OCI-LY1 (cell line): ENCODE results near the gene LSM2.
"Not testable (repeated sequence)": the region's sequence is repeated elsewhere in the genome, so short reads cannot be mapped to it uniquely, and the experiment has no call there.

ENCODE experiments used
- H2AFZ ChIP-seq: fragments of 200-600 bp; sonication (generic), shearing (Covaris generic); 2 replicates; pipeline ENCODE4 v1.6.0; 2014; ENCODE audit warnings: antibody characterized with exemption, mild to moderate bottlenecking, low read length
- H3F3A ChIP-seq: fragments of 200-600 bp; sonication (generic), shearing (Covaris generic); 2 replicates; pipeline ENCODE4 v1.6.0; 2014; ENCODE audit warnings: mild to moderate bottlenecking, antibody characterized with exemption, low read length, moderate library complexity; ENCODE audit not compliant: insufficient read depth
- H3K27ac ChIP-seq: fragments of 200-600 bp; sonication (generic); 2 replicates; pipeline ENCODE4 v1.5.1; 2014; ENCODE audit warnings: low read length, mixed run types, mild to moderate bottlenecking, low read depth; ENCODE audit not compliant: poor library complexity, severe bottlenecking
- H3K27me3 ChIP-seq: fragments of 200-600 bp; sonication (generic); 2 replicates; pipeline ENCODE4 v1.6.0; 2014; ENCODE audit warnings: antibody characterized with exemption, mild to moderate bottlenecking, low read length, moderate library complexity; ENCODE audit not compliant: insufficient read depth
- H3K36me3 ChIP-seq: fragments of 200-600 bp; sonication (generic); 2 replicates; pipeline ENCODE4 v1.6.1; 2014; ENCODE audit warnings: mild to moderate bottlenecking, antibody characterized with exemption, low read length, moderate library complexity, mixed read lengths; ENCODE audit not compliant: insufficient read depth
- H3K4me1 ChIP-seq: fragments of 200-600 bp; sonication (generic); 2 replicates; pipeline ENCODE4 v1.5.1; 2014; ENCODE audit warnings: mild to moderate bottlenecking, low read length, moderate library complexity; ENCODE audit not compliant: insufficient read depth, severe bottlenecking
- H3K4me2 ChIP-seq: fragments of 200-600 bp; sonication (generic), shearing (Covaris generic); 2 replicates; pipeline ENCODE4 v1.6.1; 2014; ENCODE audit warnings: low read length
- H3K4me3 ChIP-seq: fragments of 200-600 bp; sonication (generic); 2 replicates; pipeline ENCODE4 v1.5.1; 2014; ENCODE audit warnings: low read length, low read depth, mild to moderate bottlenecking, mixed read lengths; ENCODE audit not compliant: poor library complexity, severe bottlenecking
- H3K79me2 ChIP-seq: fragments of 200-600 bp; shearing (Covaris generic); 2 replicates; pipeline ENCODE4 v1.6.1; 2016; ENCODE audit warnings: mixed run types, low read length, mixed read lengths; ENCODE audit not compliant: insufficient read depth
- H3K9ac ChIP-seq: fragments of 200-600 bp; sonication (generic), shearing (Covaris generic); 2 replicates; pipeline ENCODE4 v1.6.1; 2014; ENCODE audit warnings: mild to moderate bottlenecking, low read length, mixed read lengths
- H3K9me2 ChIP-seq: fragments of 200-600 bp; sonication (generic), shearing (Covaris generic); 2 replicates; pipeline ENCODE4 v1.6.1; 2014; ENCODE audit warnings: low read depth, mild to moderate bottlenecking, low read length, mixed read lengths
- H3K9me3 ChIP-seq: fragments of 200-600 bp; shearing (Covaris generic); 2 replicates; pipeline ENCODE4 v1.6.1; 2014; ENCODE audit warnings: low read length, mixed read lengths
- H4K20me1 ChIP-seq: fragments of 200-600 bp; sonication (generic), shearing (Covaris generic); 2 replicates; pipeline ENCODE4 v1.6.0; 2016; ENCODE audit warnings: mild to moderate bottlenecking, low read length; ENCODE audit not compliant: insufficient read depth
- EZH2 ChIP-seq: fragments of 200-600 bp; sonication (generic), shearing (Covaris generic); IDR thresholded peaks from 2 replicates; pipeline ENCODE4 v1.8.0; 2017; ENCODE audit warnings: borderline replicate concordance, mixed run types, mild to moderate bottlenecking, antibody characterized with exemption, low read length, moderate library complexity, mixed read lengths
- TF ChIP-seq, protein P1 (sequence below): fragments of 200-600 bp; sonication (generic), shearing (Covaris generic); IDR thresholded peaks from 2 replicates; pipeline ENCODE4 v1.5.1; 2017; ENCODE audit warnings: mild to moderate bottlenecking, antibody characterized with exemption, low read length, moderate library complexity, mixed read lengths

Gene LSM2

DNA sequence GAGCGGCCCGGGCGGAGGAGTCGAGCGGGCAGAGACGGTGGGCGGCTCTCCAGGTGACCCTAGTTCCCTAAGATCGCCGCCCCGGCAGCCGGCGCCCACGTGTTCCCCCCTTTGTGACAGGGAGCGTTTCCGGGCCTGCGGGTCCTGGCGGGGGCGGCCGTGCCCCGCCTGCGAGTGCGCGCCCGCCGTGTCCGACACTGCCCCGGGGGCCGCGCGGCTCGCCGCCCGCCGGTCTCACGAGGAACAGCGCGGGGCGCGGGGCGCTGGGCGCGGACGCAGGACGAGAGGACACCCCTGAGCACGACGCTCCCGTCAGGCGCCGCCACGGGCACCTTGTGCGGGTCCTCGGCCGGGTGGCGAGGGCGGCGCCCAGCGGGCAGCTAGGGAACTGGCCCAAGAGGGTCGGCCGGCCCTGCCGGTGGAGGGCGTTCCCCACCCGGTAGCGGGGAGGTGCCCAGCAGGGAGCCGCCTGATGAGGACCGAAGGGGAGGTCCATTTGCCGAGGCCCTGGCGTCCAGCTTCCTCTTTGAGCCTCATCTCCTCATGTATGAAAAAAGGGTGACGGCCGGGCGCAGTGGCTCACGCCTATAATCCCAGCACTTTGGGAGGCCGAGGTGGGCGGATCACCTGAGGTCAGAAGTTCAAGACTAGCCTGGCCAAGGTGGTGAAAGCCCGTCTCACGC lies 11.0 kb downstream of the LSM2 start, which contains the start of gene VARS1:
Gene VARS1, minus strand, starts transcription at position 137 of the 683 bp plus-strand sequence. CDS start 535 bp downstream, outside the sequence.
- peak within 1 kb of the TSS; percentile 81 for H3K4me2 ChIP-seq
- H3F3A ChIP-seq = 0 out of 2 replicates have a peak, but pooled peaks cover 6% of the 10 kb centered on the region
- H3K36me3 ChIP-seq = peaks cover 30% of the 10 kb centered on the region
- no peaks in the 10 kb centered on the region for H3K27me3 ChIP-seq
- no peaks in the 10 kb centered on the region for H3K9me2 ChIP-seq
- TF ChIP-seq, protein P1, sequence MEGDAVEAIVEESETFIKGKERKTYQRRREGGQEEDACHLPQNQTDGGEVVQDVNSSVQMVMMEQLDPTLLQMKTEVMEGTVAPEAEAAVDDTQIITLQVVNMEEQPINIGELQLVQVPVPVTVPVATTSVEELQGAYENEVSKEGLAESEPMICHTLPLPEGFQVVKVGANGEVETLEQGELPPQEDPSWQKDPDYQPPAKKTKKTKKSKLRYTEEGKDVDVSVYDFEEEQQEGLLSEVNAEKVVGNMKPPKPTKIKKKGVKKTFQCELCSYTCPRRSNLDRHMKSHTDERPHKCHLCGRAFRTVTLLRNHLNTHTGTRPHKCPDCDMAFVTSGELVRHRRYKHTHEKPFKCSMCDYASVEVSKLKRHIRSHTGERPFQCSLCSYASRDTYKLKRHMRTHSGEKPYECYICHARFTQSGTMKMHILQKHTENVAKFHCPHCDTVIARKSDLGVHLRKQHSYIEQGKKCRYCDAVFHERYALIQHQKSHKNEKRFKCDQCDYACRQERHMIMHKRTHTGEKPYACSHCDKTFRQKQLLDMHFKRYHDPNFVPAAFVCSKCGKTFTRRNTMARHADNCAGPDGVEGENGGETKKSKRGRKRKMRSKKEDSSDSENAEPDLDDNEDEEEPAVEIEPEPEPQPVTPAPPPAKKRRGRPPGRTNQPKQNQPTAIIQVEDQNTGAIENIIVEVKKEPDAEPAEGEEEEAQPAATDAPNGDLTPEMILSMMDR = peak; percentile 68
- TF ChIP-seq EZH2 = no peak
- peaks cover 14% of the 10 kb centered on the region; the same call in 1 of the 2 replicates for H3K79me2 ChIP-seq
- H3K9me3 ChIP-seq = no peaks in the 10 kb centered on the region
- H3K4me1 ChIP-seq = peaks cover 29% of the 10 kb centered on the region
- no peak within 1 kb of the TSS for H2AFZ ChIP-seq
- no peaks in the 10 kb centered on the region for H4K20me1 ChIP-seq
- peak within 1 kb of the TSS; percentile 70 for H3K27ac ChIP-seq
- peak within 1 kb of the TSS; percentile 82 for H3K4me3 ChIP-seq
- peak within 1 kb of the TSS; percentile 92 for H3K9ac ChIP-seq

DNA sequence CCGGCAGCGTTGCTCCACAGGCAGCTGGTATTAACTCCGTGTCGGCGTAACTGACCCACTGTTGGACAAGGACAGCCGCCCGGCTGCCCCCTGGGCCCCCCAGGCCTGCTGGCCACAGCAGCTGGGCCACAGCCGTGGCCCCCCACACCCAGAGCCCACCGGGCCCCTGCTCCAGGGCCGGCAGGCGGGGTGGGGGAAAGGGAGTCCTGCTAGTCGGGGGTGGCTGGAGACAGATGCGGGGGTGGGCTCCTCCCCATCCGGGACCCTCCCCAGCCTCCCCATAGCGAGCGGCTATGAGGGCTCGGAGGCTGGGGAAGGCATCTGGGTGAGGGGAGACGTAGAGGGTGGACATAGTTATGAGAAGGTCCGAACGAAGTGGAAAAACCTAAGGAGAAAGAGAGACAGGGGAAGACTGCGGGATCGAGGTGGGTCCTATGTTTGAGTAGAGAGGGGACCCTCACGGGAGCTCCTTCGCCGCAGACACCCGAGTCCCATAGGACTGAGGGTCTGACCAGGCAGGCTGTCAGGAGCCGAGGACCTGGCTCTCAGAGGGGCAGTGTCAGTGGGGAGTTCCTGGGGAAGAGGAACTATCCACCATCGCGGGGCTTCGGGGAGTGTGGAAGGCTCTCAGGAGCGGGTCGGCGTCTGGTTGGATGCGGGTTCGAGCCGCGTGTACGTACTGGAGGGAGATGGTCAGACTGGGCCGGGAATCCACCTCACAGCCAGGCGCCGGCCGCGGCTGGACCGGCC lies 11.7 kb downstream of the LSM2 start:
- Histone ChIP-seq H3K9me2 (no peaks in the 10 kb centered on the region), H3K27ac (peak overlapping the region; percentile 11), H3K4me1 (peaks cover 29% of the 10 kb centered on the region), H3K9ac (peak overlapping the region; percentile 92), H3K36me3 (peaks cover 37% of the 10 kb centered on the region), H3K4me3 (peak overlapping the region; percentile 82), H4K20me1 (no peaks in the 10 kb centered on the region), H3K4me2 (peak overlapping the region; percentile 81), H2AFZ (no peak overlapping the region), H3K27me3 (no peaks in the 10 kb centered on the region), H3F3A (0 out of 2 replicates have a peak, but pooled peaks cover 6% of the 10 kb centered on the region), H3K79me2 (peaks cover 14% of the 10 kb centered on the region; the same call in 1 of the 2 replicates), H3K9me3 (no peaks in the 10 kb centered on the region)
- TF ChIP-seq, protein P1 = no peak
- TF ChIP-seq EZH2 = no peak

DNA sequence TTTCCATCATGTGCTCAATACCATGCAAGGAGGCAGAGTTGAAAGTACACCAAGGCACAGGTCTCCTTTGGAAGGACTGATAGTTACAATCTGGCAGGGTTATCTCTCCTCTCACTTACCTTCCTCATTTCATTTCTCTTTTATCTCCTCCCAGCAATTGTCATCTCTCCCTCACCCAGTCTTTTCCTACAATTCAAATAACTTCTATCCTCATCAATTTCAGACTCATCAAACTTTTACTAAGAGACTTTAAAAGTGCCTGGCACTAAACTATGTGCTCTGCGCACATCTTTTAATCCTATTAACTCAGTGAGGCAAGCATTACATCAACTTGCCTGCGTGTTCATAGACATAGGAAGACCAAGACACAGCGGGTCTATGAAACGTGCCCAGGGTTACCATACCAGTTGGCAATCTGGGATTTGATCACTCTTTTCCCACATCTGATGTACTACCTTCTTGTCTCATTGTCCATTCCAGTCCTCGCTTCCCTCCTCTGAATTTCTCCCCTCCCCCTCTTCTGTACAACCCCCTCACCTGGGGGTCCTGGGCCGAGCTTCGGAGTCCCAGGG lies 12.4 kb downstream of the LSM2 start:
- H3K4me2 ChIP-seq = peak overlapping the region; percentile 81
- no peaks in the 10 kb centered on the region for H3K9me3 ChIP-seq
- H3F3A ChIP-seq = 0 out of 2 replicates have a peak, but pooled peaks cover 6% of the 10 kb centered on the region
- H3K4me1 ChIP-seq = peaks cover 34% of the 10 kb centered on the region
- H3K27ac ChIP-seq = peak overlapping the region; percentile 11
- H3K27me3 ChIP-seq = no peaks in the 10 kb centered on the region
- H3K9me2 ChIP-seq = no peaks in the 10 kb centered on the region
- H3K79me2 ChIP-seq = peaks cover 14% of the 10 kb centered on the region; the same call in 1 of the 2 replicates
- H2AFZ ChIP-seq = no peak overlapping the region
- no peaks in the 10 kb centered on the region for H4K20me1 ChIP-seq
- H3K4me3 ChIP-seq = peak overlapping the region; percentile 82
- H3K36me3 ChIP-seq = peaks cover 39% of the 10 kb centered on the region
- H3K9ac ChIP-seq = peak overlapping the region; percentile 92
- TF ChIP-seq EZH2 = no peak
- TF ChIP-seq, protein P1 = no peak

DNA sequence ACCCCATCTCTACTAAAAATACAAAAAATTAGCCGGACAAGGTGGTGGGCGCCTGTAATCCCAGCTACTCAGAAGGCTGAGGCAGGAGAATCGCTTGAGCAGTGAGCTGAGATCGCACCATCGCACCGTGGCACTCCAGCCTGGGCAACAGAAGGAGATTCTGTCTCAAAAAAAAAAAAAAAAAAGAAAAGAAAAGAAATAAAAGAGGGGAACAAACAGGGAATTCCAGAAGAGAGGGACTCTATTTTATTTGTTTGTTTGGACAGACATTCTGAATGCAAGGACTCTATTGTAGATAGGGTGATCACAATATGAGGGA lies 12.9 kb downstream of the LSM2 start:
- not testable (repeated sequence) for H3F3A ChIP-seq, H3K27me3 ChIP-seq, H4K20me1 ChIP-seq, H3K9me2 ChIP-seq, H3K9me3 ChIP-seq, H2AFZ ChIP-seq
- Histone ChIP-seq H3K4me3 (peak overlapping the region; percentile 82), H3K36me3 (peaks cover 44% of the 10 kb centered on the region), H3K9ac (peak overlapping the region; percentile 92; the same call in 1 of the 2 replicates), H3K4me1 (peaks cover 39% of the 10 kb centered on the region), H3K4me2 (peak overlapping the region; percentile 81), H3K27ac (peak overlapping the region; percentile 11), H3K79me2 (peaks cover 14% of the 10 kb centered on the region; the same call in 1 of the 2 replicates)
